HG03575 (cell line): Measurements from ENCODE around the gene HLA-DPA1.
A peak's percentile ranks its signal among the peaks of the same experiment; 100 is the strongest.
"Not testable (repeated sequence)": the region's sequence is repeated elsewhere in the genome, so short reads cannot be mapped to it uniquely, and the experiment has no call there.

Experiments used
- ATAC-seq: cut with Tn5 transposase; IDR thresholded peaks from one replicate; pipeline ENCODE4 v1.9.1; 2021; ENCODE audit not compliant: unreplicated experiment, insufficient number of reproducible peaks, low FRiP score; ENCODE audit errors: extremely low read depth

The HLA-DPA1 gene

GRCh38 chr6:33073431-33073871, at the start of gene HLA-DPA1:
HLA-DPA1 (minus strand) TSS chr6:33073649.
- peak; percentile 41 for ATAC-seq

- no peak for ATAC-seq
These were observed 49.7 kb upstream of the HLA-DPA1 start for GRCh38 chr6:33123181-33123580.

DNA sequence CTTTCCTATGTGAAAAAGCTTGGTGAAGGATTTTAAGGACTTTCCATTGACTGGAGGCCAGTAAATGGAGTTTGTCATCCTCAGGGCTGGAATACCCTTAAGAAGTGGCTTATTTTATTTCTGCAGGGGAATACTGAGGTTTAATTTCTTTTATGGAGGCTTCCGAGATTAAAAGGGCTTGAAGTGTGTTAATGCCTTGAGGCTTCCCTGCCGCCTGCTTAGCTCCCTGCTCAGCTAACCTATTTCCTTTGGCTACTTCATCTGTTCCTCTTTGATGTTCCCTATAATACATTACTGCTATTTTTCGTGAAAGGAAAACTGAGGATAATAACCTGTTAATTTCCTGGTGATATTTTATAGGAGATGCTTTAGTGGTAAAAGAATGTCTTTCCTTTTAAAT, 46.6 kb upstream of the HLA-DPA1 start:
- ATAC-seq, result no peak

- no peak for ATAC-seq
These were observed 45.2 kb upstream of the HLA-DPA1 start for GRCh38 chr6:33118525-33119123.

- no peak for ATAC-seq
These were observed 44.4 kb upstream of the HLA-DPA1 start for GRCh38 chr6:33117811-33118277.

GRCh38 chr6:33116841-33117711, 43.6 kb upstream of the HLA-DPA1 start:
- ATAC-seq, result no peak

DNA sequence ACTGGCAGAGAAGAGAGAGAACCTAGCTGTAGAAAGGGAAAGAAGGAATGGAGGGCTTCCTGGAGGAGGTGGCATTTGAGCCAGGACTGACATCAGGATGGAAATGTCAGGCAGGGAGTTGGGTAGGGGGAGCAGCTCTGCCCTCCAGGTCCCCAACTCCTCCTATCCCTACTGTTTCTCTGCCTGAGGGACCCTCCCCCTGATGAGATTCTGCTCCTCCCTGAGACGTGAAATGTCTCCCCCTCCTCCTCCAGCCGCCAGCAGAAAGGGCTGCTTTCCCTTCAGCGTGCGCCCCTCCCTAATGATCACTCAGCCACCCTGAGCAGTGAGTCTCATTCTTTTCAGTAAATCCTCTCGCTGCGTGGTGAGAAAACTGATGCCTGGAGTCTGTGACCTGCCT, 43.0 kb upstream of the HLA-DPA1 start:
- no peak for ATAC-seq

DNA sequence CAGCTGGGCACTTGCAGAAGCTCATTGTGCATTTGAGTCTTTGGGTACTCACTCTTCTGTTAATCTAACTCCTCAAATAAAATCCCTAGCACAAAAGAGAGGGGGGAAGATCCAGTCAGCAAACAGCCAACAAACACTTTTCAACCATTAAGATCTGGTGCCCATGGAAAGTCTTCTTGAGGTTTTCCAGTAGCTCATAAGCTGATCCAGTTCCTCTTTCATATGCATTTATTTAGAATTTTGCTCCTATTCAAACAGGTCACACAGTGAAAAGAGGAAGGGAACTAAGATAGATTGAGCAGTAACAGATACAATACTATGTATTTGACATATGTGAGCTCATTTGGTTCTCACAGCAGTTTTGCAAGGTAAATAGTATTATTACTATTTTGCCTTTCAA, 41.0 kb upstream of the HLA-DPA1 start:
- ATAC-seq, result no peak

DNA sequence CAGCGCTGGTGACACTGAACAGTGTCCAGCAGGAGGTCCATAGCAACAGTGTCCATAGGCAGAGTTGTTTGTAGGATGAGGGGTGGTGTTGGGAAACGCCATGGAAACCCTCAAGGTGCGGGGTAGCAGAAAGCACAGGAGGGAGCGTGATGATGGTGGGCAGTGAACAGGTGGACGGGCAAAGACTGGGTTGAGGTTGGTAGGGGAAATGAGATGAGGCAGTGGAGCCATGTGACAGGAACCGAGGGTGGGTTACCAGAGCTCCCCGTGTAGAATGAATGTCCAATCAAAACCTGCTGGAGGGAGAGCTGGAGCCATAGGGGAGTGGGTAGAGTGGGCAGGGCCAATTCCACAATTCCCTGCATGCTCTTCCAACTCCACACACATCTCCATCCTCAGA, 40.3 kb upstream of the HLA-DPA1 start:
- no peak for ATAC-seq

- peak; percentile 57 for ATAC-seq
These were observed 38.7 kb upstream of the HLA-DPA1 start for GRCh38 chr6:33112148-33112547.

- ATAC-seq, result no peak
These were observed 34.9 kb upstream of the HLA-DPA1 start for GRCh38 chr6:33108307-33108706.

- ATAC-seq, result no peak
These were observed 34.2 kb upstream of the HLA-DPA1 start for GRCh38 chr6:33107641-33108040.

- no peak for ATAC-seq
These were observed 32.7 kb upstream of the HLA-DPA1 start for GRCh38 chr6:33105916-33106871.

DNA sequence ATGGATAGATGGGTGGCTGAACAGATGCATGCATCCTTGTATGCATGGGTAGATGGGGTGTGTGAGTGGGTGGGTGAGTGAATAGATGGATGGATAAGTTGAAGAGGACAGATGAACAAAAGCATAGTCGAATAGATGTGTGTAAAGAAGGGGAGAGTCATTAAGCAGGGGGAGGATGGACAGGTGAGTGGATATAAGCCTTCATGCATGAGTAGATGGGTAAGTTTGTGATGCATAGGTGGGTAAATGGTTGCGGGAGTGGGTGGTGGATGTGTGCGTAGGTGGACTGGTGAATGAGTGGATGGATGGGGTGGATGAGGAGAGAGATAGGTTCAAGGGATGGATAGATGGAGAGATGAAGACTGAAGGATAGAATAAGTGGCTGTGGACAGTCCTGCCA, 31.9 kb upstream of the HLA-DPA1 start:
- no peak for ATAC-seq

GRCh38 chr6:33104887-33105286, 31.4 kb upstream of the HLA-DPA1 start:
- ATAC-seq, result no peak

GRCh38 chr6:33103776-33104175, 30.3 kb upstream of the HLA-DPA1 start:
- ATAC-seq, result no peak

DNA sequence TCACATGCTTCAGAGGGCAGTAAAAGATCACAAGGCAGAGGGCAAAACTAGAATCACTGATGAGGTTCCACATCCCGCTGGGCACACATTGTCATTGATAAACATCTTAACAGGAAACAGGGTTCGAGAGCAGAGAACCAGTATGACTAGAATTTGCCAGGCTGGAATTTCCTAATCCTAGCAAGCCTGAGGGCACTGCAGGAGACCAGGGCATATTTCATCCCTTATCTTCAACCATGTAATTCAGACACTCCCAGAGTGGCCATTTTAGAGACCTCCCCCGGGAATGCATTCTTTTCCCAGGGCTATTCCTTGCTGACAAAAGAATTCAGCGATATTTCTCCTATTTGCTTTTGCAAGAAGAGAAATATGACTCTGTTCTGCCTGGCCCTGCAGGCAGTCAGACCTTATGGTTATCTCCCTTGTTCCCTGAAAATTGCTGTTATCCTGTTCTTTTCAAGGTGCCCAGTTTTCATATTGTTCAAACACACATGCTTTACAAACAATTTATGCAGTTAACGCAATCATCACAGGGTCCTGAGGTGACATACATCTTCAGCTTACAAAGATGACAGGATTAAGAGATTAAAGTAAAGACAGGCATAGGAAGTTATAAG, 27.8 kb upstream of the HLA-DPA1 start:
- not testable (repeated sequence) for ATAC-seq

- no peak for ATAC-seq
These were observed 22.2 kb upstream of the HLA-DPA1 start for GRCh38 chr6:33095681-33096080.

DNA sequence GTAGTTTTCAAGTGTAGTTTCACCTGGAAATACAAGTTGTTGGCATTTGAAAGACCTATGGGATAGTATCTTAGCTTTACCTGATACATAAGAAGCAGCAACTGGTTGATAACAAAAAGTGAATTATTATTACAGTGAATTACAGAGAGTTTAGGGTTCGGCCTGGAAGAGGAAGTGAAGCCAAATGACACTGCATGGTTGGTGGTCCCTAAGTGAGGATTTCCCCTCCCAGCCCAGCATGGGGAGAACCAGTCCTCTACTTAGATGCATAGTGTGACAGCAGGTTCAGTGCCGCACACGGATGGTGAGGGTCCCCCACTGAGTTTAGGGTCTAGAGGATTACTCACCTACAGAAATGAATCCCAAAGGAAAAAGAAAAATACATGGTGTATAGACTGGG, 20.4 kb upstream of the HLA-DPA1 start:
- no peak for ATAC-seq
